ENCODE results near the gene AGBL3.
"Not testable (repeated sequence)": the region's sequence is repeated elsewhere in the genome, so short reads cannot be mapped to it uniquely, and the experiment has no call there.

AGBL3 gene

GRCh38 chr7:135169141-135169963 lies 183.0 kb downstream of the AGBL3 start:
- DNase-seq, result no peak

- DNase-seq, result no peak
Observed at GRCh38 chr7:135169964-135170273, 183.6 kb downstream of the AGBL3 start.

- DNase-seq, result peak; percentile 91
Observed at GRCh38 chr7:135170274-135170997, 184.1 kb downstream of the AGBL3 start, which contains the start of gene CYREN. Gene CYREN, minus strand, starts transcription at chr7:135170707. Its CDS starts 1,785 bp downstream, at chr7:135168922.

GRCh38 chr7:135170998-135171481 lies 184.7 kb downstream of the AGBL3 start:
- not testable (repeated sequence) for DNase-seq

- DNase-seq, result not testable (repeated sequence)
Observed at GRCh38 chr7:135171581-135172291, 185.4 kb downstream of the AGBL3 start.

- not testable (repeated sequence) for DNase-seq
Observed at GRCh38 chr7:135173916-135174315, 187.6 kb downstream of the AGBL3 start.

GRCh38 chr7:135174941-135175340 lies 188.6 kb downstream of the AGBL3 start:
- no peak for DNase-seq

GRCh38 chr7:135175931-135176330 lies 189.6 kb downstream of the AGBL3 start:
- DNase-seq, result no peak

GRCh38 chr7:135177028-135177696 lies 190.9 kb downstream of the AGBL3 start:
- DNase-seq, result no peak

GRCh38 chr7:135178364-135178763 lies 192.1 kb downstream of the AGBL3 start:
- no peak for DNase-seq

GRCh38 chr7:135179321-135179925 lies 193.1 kb downstream of the AGBL3 start:
- DNase-seq, result no peak

GRCh38 chr7:135180122-135180521 lies 193.8 kb downstream of the AGBL3 start:
- no peak for DNase-seq

GRCh38 chr7:135181261-135181928 lies 195.1 kb downstream of the AGBL3 start:
- DNase-seq, result no peak

- no peak for DNase-seq
Observed at GRCh38 chr7:135181929-135182678, 195.8 kb downstream of the AGBL3 start.

- DNase-seq, result no peak
Observed at GRCh38 chr7:135183478-135183877, 197.2 kb downstream of the AGBL3 start.

GRCh38 chr7:135184254-135184841 lies 198.0 kb downstream of the AGBL3 start:
- DNase-seq, result no peak

Data from NCI-H2029 (cell line).